ENCODE data around the gene SYN1. TPM values are rescaled to one million over a fixed set of nuclear protein-coding genes. Genes with fewer than 3 reads are reported as not detected.
A peak's percentile ranks its signal among the peaks of the same experiment; 100 is the strongest.

Gene SYN1
- total and polyA plus RNA-seq, 12 donors: 0.12 to 16.5 (median 3.8) TPM; not detected in 1

- Histone ChIP-seq H3K36me3 (replicated peaks in 1 of 2) (no peaks in the 10 kb centered on the region), H3K4me1 (replicated peaks in 1 of 2) (peaks cover 0 to 5% of the 10 kb centered on the region in 2 donors), H3K4me3 (no peak overlapping the region), H3K9me3 (replicated peaks in 1 of 3) (no peaks in the 10 kb centered on the region), H3K27ac (no peak overlapping the region), H3K27me3 (no peaks in the 10 kb centered on the region)
- no peak for DNase-seq
- WGBS, 4 donors: 84 to 100% (median 91%) methylated on average over 3 of the region's 3 CpGs
- intact Hi-C loops (cut with DNase I): no loop called here
- TF ChIP-seq POLR2A (IDR thresholded peaks at IDR 0.05) (no peak), CTCF (IDR thresholded peaks at IDR 0.05) (no peak)
Observed at GRCh38 chrX:47597222-47597621, 22.4 kb downstream of the SYN1 start.

GRCh38 chrX:47596256-47596655 is 23.4 kb downstream of the SYN1 start:
- no peak for DNase-seq
- Histone ChIP-seq H3K27me3 (no peaks in the 10 kb centered on the region), H3K27ac (peak overlapping the region in 1 of 5 donors; percentile 52), H3K36me3 (replicated peaks in 1 of 2) (no peaks in the 10 kb centered on the region), H3K9me3 (replicated peaks in 1 of 3) (no peaks in the 10 kb centered on the region), H3K4me1 (replicated peaks in 1 of 2) (peaks cover 0 to 5% of the 10 kb centered on the region in 2 donors), H3K4me3 (no peak overlapping the region)
- intact Hi-C loops (cut with DNase I): no loop called here
- TF ChIP-seq CTCF (IDR thresholded peaks at IDR 0.05) (no peak), POLR2A (IDR thresholded peaks at IDR 0.05) (no peak)
- WGBS, 4 donors: 68 to 89% (median 74%) methylated on average over 2 of the region's 2 CpGs

DNA sequence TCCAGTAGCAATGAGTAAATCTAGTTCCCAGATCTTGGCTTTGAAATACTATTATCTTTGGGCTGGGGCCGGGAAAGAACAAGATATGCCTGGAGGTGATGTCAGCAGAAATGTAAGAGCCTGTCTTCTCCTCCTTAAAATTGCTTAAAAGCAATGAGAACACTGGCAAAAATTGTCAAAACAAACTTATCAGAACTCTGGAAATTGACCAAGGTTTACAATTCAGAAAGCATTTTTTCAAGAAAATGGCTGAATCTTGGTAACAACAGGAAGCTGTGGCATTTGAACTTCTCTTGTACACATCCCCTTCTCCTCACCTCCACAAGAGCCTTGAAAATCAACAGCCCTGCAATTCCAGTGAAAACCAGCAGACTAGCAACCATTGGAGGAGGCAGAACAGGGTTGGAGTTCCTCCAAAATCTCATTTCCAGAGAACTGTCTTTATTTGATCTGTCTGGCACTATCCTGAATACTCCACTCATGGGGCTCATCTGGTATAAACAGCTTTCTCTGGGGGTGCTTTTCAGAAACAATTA is 23.9 kb downstream of the SYN1 start:
- Histone ChIP-seq H3K4me3 (no peak overlapping the region), H3K9me3 (replicated peaks in 1 of 3) (no peaks in the 10 kb centered on the region), H3K27ac (peak overlapping the region in 2 of 5 donors; percentile 38 to 52), H3K4me1 (replicated peaks in 1 of 2) (peaks cover 0 to 5% of the 10 kb centered on the region in 2 donors), H3K36me3 (replicated peaks in 1 of 2) (no peaks in the 10 kb centered on the region), H3K27me3 (no peaks in the 10 kb centered on the region)
- 24 to 64% (median 36%) methylated on average over 1 of the region's 1 CpG for WGBS, 4 donors
- peak in 2 of 7 donors; percentile 19 to 23 for DNase-seq
- TF ChIP-seq CTCF (IDR thresholded peaks at IDR 0.05): no peak
- TF ChIP-seq POLR2A (IDR thresholded peaks at IDR 0.05): no peak
- intact Hi-C loops (cut with DNase I): no loop called here

GRCh38 chrX:47593522-47593921 is 26.1 kb downstream of the SYN1 start:
- Histone ChIP-seq H3K4me1 (replicated peaks in 1 of 2) (peaks cover 0 to 5% of the 10 kb centered on the region in 2 donors), H3K4me3 (no peak overlapping the region), H3K36me3 (replicated peaks in 1 of 2) (no peaks in the 10 kb centered on the region), H3K27me3 (no peaks in the 10 kb centered on the region), H3K9me3 (replicated peaks in 1 of 3) (no peaks in the 10 kb centered on the region), H3K27ac (no peak overlapping the region)
- DNase-seq: no peak
- intact Hi-C loops (cut with DNase I): no loop called here
- TF ChIP-seq POLR2A (IDR thresholded peaks at IDR 0.05): no peak
- no peak for TF ChIP-seq CTCF (IDR thresholded peaks at IDR 0.05)
- 60 to 76% (median 70%) methylated on average over 4 of the region's 4 CpGs for WGBS, 4 donors
